SU-DHL-6 (cell line): ENCODE data around the gene BRMS1L.

Experiments
- H2AFZ ChIP-seq: fragments of 200-600 bp; sonication (generic); 2 replicates; pipeline ENCODE4 v1.6.1; 2014; ENCODE audit warnings: low read depth, mild to moderate bottlenecking, moderate library complexity, mixed read lengths, antibody characterized with exemption, low read length; ENCODE audit not compliant: severe bottlenecking
- H3F3A ChIP-seq: fragments of 200-600 bp; shearing (Covaris generic); 2 replicates; pipeline ENCODE4 v1.6.0; 2016; ENCODE audit warnings: antibody characterized with exemption, mild to moderate bottlenecking; ENCODE audit not compliant: insufficient read depth
- H3K27ac ChIP-seq: fragments of 200-600 bp; sonication (generic); 2 replicates; pipeline ENCODE4 v1.5.1; 2016; ENCODE audit warnings: low read depth, mild to moderate bottlenecking, low read length, moderate library complexity, mixed read lengths
- H3K27me3 ChIP-seq: fragments of 200-600 bp; sonication (generic), shearing (Covaris generic); 2 replicates; pipeline ENCODE4 v1.6.0; 2014; ENCODE audit warnings: mild to moderate bottlenecking, low read length
- H3K36me3 ChIP-seq: fragments of 200-600 bp; sonication (generic); 2 replicates; pipeline ENCODE4 v1.6.1; 2014; ENCODE audit warnings: mild to moderate bottlenecking, low read length, mixed read lengths
- H3K4me2 ChIP-seq: fragments of 300-600, 200-600 bp; shearing (Covaris generic), sonication (generic); 2 replicates; pipeline ENCODE4 v1.6.0; 2014; ENCODE audit warnings: low read length, low read depth, mild to moderate bottlenecking; ENCODE audit not compliant: poor library complexity, severe bottlenecking
- H3K4me3 ChIP-seq: fragments of 200-600 bp; sonication (generic); 2 replicates; pipeline ENCODE4 v1.5.1; 2014; ENCODE audit warnings: antibody characterized with exemption, low read length, mild to moderate bottlenecking, mixed read lengths; ENCODE audit not compliant: insufficient read depth, poor library complexity, severe bottlenecking
- H3K79me2 ChIP-seq: fragments of 200-600 bp; sonication (generic); 2 replicates; pipeline ENCODE4 v1.6.1; 2014; ENCODE audit warnings: mild to moderate bottlenecking, low read length, moderate library complexity; ENCODE audit not compliant: insufficient read depth
- H3K9ac ChIP-seq: fragments of 200-600 bp; sonication (generic); 2 replicates; pipeline ENCODE4 v1.7.0; 2014; ENCODE audit warnings: mild to moderate bottlenecking, low read length
- H3K9me2 ChIP-seq: fragments of 200-600 bp; sonication (generic); replicated peaks from 2 replicates; pipeline ENCODE4 v1.6.1; 2014; ENCODE audit warnings: low read length; ENCODE audit not compliant: insufficient read depth
- H3K9me3 ChIP-seq: fragments of 200-600 bp; sonication (generic); 2 replicates; pipeline ENCODE4 v1.6.1; 2014; ENCODE audit warnings: low read length, mixed read lengths; ENCODE audit not compliant: insufficient read depth
- H4K20me1 ChIP-seq: fragments of 200-600 bp; sonication (generic); 2 replicates; pipeline ENCODE4 v1.6.1; 2014; ENCODE audit warnings: low read depth, mild to moderate bottlenecking, antibody characterized with exemption, low read length, moderate library complexity, mixed read lengths
- EZH2phosphoT487 ChIP-seq: fragments of 200-600 bp; sonication (generic), shearing (Covaris generic); conservative IDR thresholded peaks from 2 replicates; pipeline ENCODE4 v1.6.1; 2018; ENCODE audit warnings: mild to moderate bottlenecking, antibody characterized with exemption, low read length, moderate library complexity, mixed read lengths
- TF ChIP-seq, protein P1 (sequence below): fragments of 200-600 bp; sonication (generic); IDR thresholded peaks from one replicate; pipeline ENCODE4 v1.5.1; 2017; ENCODE audit warnings: antibody characterized with exemption, mild to moderate bottlenecking, low read length, moderate library complexity; ENCODE audit not compliant: insufficient read depth, poor library complexity, severe bottlenecking

The BRMS1L gene

DNA sequence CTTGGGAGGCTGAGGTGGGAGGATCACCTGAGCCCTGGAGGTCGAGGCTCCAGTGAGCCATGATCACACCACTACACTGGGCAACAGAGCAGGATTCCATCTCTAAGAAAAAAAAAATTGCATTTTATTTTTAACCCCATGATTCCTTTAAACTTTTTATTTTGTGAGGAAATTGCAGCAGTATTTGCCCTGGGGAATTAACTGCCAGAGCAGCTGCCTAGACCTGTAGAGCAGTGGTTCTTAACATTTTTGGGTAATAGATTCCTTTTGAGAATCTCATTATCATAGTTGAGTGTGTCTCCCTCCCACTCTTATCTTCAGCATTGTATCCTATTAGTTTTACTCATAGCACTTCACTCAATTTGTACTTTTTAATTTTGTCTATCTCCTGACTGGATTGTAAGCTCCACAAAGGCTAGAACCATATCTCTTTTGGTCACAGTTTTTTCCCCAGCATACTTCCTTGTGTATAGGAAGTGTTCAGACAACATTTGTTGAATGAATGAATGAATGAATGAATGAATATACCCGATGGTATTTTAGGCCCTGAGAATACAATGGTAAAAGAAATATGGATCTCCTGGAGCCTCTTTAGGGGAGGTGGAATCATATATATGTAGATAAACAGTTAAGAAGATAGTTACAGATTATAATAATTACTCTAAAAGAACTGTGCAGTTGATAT, 40.6 kb downstream of the BRMS1L start:
- Histone ChIP-seq H3F3A (0 out of 2 replicates have a peak, but pooled peaks cover 9% of the 10 kb centered on the region), H3K9ac (no peak overlapping the region), H3K9me2 (no peaks in the 10 kb centered on the region), H3K79me2 (no peaks in the 10 kb centered on the region), H3K4me2 (no peak overlapping the region), H3K27ac (no peak overlapping the region), H2AFZ (no peak overlapping the region), H3K36me3 (peaks cover 28% of the 10 kb centered on the region), H3K4me3 (no peak overlapping the region), H4K20me1 (no peaks in the 10 kb centered on the region), H3K27me3 (no peaks in the 10 kb centered on the region), H3K9me3 (no peaks in the 10 kb centered on the region)
- TF ChIP-seq, protein P1, sequence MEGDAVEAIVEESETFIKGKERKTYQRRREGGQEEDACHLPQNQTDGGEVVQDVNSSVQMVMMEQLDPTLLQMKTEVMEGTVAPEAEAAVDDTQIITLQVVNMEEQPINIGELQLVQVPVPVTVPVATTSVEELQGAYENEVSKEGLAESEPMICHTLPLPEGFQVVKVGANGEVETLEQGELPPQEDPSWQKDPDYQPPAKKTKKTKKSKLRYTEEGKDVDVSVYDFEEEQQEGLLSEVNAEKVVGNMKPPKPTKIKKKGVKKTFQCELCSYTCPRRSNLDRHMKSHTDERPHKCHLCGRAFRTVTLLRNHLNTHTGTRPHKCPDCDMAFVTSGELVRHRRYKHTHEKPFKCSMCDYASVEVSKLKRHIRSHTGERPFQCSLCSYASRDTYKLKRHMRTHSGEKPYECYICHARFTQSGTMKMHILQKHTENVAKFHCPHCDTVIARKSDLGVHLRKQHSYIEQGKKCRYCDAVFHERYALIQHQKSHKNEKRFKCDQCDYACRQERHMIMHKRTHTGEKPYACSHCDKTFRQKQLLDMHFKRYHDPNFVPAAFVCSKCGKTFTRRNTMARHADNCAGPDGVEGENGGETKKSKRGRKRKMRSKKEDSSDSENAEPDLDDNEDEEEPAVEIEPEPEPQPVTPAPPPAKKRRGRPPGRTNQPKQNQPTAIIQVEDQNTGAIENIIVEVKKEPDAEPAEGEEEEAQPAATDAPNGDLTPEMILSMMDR: no peak
- no peak for TF ChIP-seq EZH2phosphoT487

DNA sequence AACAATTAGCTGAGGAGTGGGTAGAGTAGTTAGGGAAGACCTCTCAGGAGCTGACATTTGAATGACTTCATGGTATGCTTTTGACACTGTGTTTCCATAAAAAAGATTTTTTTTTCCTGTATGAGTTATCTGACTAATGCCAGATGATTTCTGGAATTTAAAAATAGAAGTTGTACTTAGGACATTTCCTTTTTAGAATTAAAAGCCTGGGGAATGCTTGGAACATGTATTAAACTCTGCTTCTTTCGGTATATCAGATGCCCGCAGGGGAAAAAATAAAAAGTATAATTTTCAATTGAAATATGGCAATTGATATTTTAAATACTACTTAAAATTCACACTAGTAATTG, 41.1 kb downstream of the BRMS1L start:
- H4K20me1 ChIP-seq: no peaks in the 10 kb centered on the region
- H3K79me2 ChIP-seq: no peaks in the 10 kb centered on the region
- no peaks in the 10 kb centered on the region for H3K9me3 ChIP-seq

DNA sequence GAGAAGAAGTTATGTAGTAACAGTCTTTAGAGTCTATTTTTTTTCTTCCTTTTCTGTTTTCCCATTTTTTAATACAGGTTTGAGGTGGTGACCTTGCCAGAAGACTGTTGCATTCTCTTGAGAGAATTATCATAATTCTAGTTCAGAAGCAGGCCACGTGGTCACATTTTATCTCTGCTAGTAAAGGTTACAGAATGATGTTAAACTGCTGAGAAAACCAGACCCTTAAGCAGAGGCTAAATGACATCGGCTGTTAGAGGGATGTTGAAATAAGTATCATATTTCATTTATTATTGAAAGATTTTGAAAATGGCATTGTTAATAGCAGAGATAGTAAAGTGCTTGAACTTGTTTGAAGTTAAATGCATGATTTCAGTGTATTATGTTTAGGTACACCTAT, 49.2 kb downstream of the BRMS1L start:
- no peak overlapping the region for H3K9ac ChIP-seq
- H3F3A ChIP-seq: peaks cover 14% of the 10 kb centered on the region; the same call in 1 of the 2 replicates
- H3K79me2 ChIP-seq: no peaks in the 10 kb centered on the region
- no peaks in the 10 kb centered on the region for H3K9me2 ChIP-seq
- H3K27me3 ChIP-seq: no peaks in the 10 kb centered on the region
- no peaks in the 10 kb centered on the region for H3K9me3 ChIP-seq
- no peak overlapping the region for H3K4me3 ChIP-seq
- no peaks in the 10 kb centered on the region for H4K20me1 ChIP-seq
- no peaks in the 10 kb centered on the region for H3K36me3 ChIP-seq
- no peak overlapping the region for H3K4me2 ChIP-seq
- H3K27ac ChIP-seq: no peak overlapping the region
- no peak for TF ChIP-seq EZH2phosphoT487
- TF ChIP-seq, protein P1: no peak
- no peak overlapping the region for H2AFZ ChIP-seq

More for the DNA sequence above, 41.1 kb downstream of the BRMS1L start:
- no peaks in the 10 kb centered on the region for H3K27me3 ChIP-seq
- H2AFZ ChIP-seq: no peak overlapping the region
- TF ChIP-seq EZH2phosphoT487: no peak
- TF ChIP-seq, protein P1: no peak
- H3K27ac ChIP-seq: no peak overlapping the region
- H3K4me3 ChIP-seq: no peak overlapping the region
- 0 out of 2 replicates have a peak, but pooled peaks cover 9% of the 10 kb centered on the region for H3F3A ChIP-seq
- H3K4me2 ChIP-seq: no peak overlapping the region
- no peak overlapping the region for H3K9ac ChIP-seq
- no peaks in the 10 kb centered on the region for H3K9me2 ChIP-seq
- H3K36me3 ChIP-seq: peaks cover 28% of the 10 kb centered on the region
